Uterus (tissue), 4 donors: Measurements from ENCODE around the gene SERHL2. TPM values are rescaled to one million over a fixed set of nuclear protein-coding genes. Genes with fewer than 3 reads are reported as not detected.

Experiments used
- DNase-seq, 2 donors: peaks; one replicate each; pipeline ENCODE4 v3.0.0-alpha.2; 2019 to 2020
- H3K27ac ChIP-seq, 2 donors: fragments of 200-600 bp; sonication (generic); 1 replicate in 1 of 2; 2 replicates in 1 of 2; pipeline ENCODE4 v1.5.1; 2016 to 2018
- H3K27me3 ChIP-seq, 2 donors: fragments of 200-600 bp; sonication (generic); one replicate each; pipeline ENCODE4 v1.5.1; 2018 to 2019; ENCODE audit warnings: control low read depth in 1 of 2
- H3K36me3 ChIP-seq, 2 donors: fragments of 200-600 bp; sonication (generic); one replicate each; pipeline ENCODE4 v1.5.1; 2019; ENCODE audit warnings: control low read depth in 1 of 2
- H3K4me1 ChIP-seq, 2 donors: fragments of 200-600 bp; sonication (generic); one replicate each; pipeline ENCODE4 v1.5.1; 2018 to 2019; ENCODE audit warnings: control low read depth in 1 of 2
- H3K4me3 ChIP-seq, 2 donors: fragments of 200-600 bp; sonication (generic); 1 replicate in 1 of 2; 2 replicates in 1 of 2; pipeline ENCODE4 v1.5.1; 2018 to 2019; ENCODE audit warnings: mild to moderate bottlenecking in 1 of 2
- H3K9me3 ChIP-seq, 2 donors: fragments of 200-600 bp; sonication (generic); one replicate each; pipeline ENCODE4 v1.5.1; 2019; ENCODE audit warnings: control low read depth in 1 of 2
- POLR2A ChIP-seq, 2 donors: fragments of 450-650 bp; IDR thresholded peaks; one replicate each; pipeline ENCODE4 v1.6.1; 2016; ENCODE audit warnings: antibody characterized with exemption in 2 of 2, mild to moderate bottlenecking in 1 of 2, moderate library complexity in 1 of 2
- intact Hi-C: fragments of 100-400 bp; cut with DNase I; formaldehyde crosslinking; loops from one replicate; pipeline ENCODE4 v1.15.1; 2023; ENCODE audit warnings: low total_unique reads
- total RNA-seq, 4 donors: library from RNA; depleted of rRNA in 3 of 4; stranded (reverse); fragments of >200 nt in 3 of 4; gene quantifications; one replicate each; pipeline versions ENCODE4 v1.1.0 to v1.2.4, GENCODE V29; 2014 to 2023
- TF ChIP-seq, protein P1 (sequence below), 4 experiments: fragments of 200-600 bp in 2 of 4; fragments of 450-650 bp in 2 of 4; sonication (generic) in 2 of 4; IDR thresholded peaks; one replicate each; pipeline ENCODE4 v1.5.1; 2016 to 2019; ENCODE audit warnings: antibody characterized with exemption in 4 of 4, mild to moderate bottlenecking in 2 of 4, moderate library complexity in 1 of 4
- donor health status: DM: yes; HTN: yes; CAD: no.

SERHL2 gene
- total RNA-seq, 4 donors from 2014 or later: 3.6 to 9.9 (median 6.7) TPM

DNA sequence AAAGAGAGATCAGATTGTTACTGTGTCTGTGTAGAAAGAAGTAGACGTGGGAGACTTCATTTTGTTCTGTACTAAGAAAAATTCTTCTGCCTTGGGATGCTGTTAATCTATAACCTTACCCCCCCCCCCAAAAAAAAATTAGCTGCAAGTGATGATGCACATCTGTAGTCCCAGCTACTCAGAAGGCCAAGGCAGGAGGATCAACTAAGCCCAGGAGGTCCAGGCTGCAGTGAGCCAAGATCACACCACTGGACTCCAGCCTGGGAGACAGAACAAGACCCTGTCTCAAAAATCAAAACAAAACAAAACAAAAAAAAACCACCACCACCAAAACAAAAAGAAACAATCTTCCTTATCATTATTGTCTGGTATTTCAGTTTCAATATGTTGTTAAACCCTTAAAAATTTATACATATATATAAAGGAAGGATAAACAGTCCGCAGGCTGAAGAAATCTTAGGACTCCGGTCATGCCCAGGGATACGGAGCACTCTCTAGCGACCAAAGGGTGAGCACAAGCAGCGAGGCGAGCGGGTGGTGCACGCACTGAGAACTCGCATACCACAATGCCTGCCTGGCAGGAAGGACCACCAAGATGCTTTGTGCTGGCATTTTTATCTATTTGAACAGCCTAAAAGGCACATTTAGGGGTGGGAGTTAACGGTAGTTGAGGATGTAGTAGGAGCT is 54.5 kb downstream of the SERHL2 start:
- H3K27ac ChIP-seq: peak overlapping the region in 1 of 2 donors; percentile 10
- DNase-seq: no peak
- TF ChIP-seq, protein P1, sequence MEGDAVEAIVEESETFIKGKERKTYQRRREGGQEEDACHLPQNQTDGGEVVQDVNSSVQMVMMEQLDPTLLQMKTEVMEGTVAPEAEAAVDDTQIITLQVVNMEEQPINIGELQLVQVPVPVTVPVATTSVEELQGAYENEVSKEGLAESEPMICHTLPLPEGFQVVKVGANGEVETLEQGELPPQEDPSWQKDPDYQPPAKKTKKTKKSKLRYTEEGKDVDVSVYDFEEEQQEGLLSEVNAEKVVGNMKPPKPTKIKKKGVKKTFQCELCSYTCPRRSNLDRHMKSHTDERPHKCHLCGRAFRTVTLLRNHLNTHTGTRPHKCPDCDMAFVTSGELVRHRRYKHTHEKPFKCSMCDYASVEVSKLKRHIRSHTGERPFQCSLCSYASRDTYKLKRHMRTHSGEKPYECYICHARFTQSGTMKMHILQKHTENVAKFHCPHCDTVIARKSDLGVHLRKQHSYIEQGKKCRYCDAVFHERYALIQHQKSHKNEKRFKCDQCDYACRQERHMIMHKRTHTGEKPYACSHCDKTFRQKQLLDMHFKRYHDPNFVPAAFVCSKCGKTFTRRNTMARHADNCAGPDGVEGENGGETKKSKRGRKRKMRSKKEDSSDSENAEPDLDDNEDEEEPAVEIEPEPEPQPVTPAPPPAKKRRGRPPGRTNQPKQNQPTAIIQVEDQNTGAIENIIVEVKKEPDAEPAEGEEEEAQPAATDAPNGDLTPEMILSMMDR (IDR thresholded peaks at IDR 0.05): no peak
- no peak for TF ChIP-seq POLR2A (IDR thresholded peaks at IDR 0.05)
- intact Hi-C loops: no loop called here
- H3K4me3 ChIP-seq: no peak overlapping the region
- peaks cover 14 to 18% of the 10 kb centered on the region in 2 donors for H3K4me1 ChIP-seq
- no peaks in the 10 kb centered on the region for H3K27me3 ChIP-seq
- no peaks in the 10 kb centered on the region for H3K36me3 ChIP-seq
- H3K9me3 ChIP-seq: no peaks in the 10 kb centered on the region

DNA sequence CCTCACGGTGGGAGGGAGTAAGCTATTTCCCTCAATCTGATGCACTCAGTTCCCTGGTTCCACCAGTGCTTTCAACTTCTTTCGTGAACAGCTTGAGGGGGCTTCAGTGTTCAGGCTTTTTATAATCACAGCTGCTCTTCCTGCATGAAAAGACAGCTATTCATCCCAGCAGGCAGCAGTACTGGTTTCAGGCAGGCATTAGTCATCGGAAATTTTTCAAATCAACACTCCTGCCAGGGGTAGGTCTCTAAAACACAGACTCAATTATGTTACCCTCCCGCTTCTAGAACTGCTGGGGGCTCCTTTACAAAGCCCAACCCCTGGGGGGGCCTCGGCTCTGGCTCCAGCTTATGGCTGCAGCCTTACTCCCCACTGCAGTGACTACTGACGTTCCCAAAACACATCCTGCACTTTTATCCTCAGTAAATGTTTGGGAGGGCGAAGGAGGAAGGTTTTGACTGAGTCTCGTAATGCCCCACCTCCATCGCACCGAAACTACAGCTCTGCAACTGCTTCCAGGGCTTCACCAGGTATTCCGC is 55.1 kb downstream of the SERHL2 start:
- Histone ChIP-seq H3K27me3 (no peaks in the 10 kb centered on the region), H3K4me1 (peaks cover 18 to 22% of the 10 kb centered on the region in 2 donors), H3K4me3 (no peak overlapping the region), H3K27ac (peak overlapping the region in 1 of 2 donors; percentile 10), H3K9me3 (no peaks in the 10 kb centered on the region), H3K36me3 (no peaks in the 10 kb centered on the region)
- DNase-seq: no peak
- TF ChIP-seq, protein P1 (IDR thresholded peaks at IDR 0.05): no peak
- no peak for TF ChIP-seq POLR2A (IDR thresholded peaks at IDR 0.05)
- intact Hi-C loops: no loop called here

DNA sequence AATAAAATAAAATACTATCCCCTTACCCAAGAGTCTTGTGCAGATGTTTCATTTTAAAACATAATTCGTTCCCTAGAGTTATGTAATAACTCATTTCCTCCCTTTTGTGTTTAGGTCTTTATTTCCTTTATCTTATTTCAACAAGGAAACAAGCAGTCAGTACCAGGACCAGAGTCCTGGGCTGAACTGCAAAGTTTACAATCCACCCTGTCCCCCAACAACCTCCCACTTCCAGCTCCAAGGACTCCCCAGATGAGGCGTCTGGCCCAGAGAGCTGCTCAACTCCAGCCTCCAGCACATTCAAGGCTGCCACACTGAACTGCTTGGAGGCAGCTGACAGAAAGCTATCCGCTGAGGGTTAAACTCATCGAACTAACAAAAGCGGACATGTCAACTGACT is 56.4 kb downstream of the SERHL2 start:
- no peak overlapping the region for H3K4me3 ChIP-seq
- intact Hi-C loops: no loop called here
- H3K27me3 ChIP-seq: no peaks in the 10 kb centered on the region
- DNase-seq: no peak
- H3K36me3 ChIP-seq: no peaks in the 10 kb centered on the region
- TF ChIP-seq, protein P1 (IDR thresholded peaks at IDR 0.05): no peak
- TF ChIP-seq POLR2A (IDR thresholded peaks at IDR 0.05): no peak
- peak overlapping the region in 1 of 2 donors; percentile 14 for H3K27ac ChIP-seq
- peaks cover 18 to 22% of the 10 kb centered on the region in 2 donors for H3K4me1 ChIP-seq
- no peaks in the 10 kb centered on the region for H3K9me3 ChIP-seq

DNA sequence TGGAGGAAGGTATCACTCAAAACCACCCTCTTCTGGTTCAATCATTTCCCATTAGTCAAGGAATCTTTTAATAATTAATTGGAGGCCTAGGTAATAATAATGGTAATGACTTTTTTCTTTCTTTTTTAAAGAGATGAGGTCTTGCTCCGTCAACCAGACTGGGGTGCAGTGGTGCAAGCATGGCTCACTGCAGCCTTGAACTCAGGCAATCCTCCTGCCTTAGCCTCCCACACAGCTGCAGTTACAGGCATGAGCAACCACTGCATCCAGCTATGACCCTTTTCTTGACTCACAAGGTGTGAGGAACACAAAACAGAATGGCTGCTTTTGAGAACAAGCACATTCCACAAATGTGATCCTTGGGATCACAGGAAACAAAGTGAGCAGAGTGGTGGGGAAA is 57.3 kb downstream of the SERHL2 start:
- intact Hi-C loops: no loop called here

DNA sequence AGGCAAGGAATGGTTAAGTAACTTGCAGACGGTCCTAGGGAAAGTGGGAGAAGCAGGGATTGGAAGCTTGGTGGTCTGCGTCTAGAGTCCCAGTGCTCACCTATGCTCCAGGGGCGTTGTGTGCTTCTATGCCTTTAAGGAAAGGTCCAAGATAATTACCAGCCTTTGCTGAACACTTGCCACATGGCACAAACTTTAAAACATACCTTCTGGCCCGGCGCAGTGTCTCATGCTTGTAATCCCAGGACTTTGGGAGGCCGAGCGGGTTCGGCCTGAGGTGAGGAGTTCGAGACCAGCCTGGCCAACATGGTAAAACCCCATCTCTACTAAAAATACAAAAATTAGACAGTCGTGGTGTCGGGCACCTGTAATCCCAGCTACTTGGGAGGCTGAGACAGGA is 58.6 kb downstream of the SERHL2 start:
- H3K4me1 ChIP-seq: peaks cover 18 to 22% of the 10 kb centered on the region in 2 donors
- intact Hi-C loops: no loop called here
- no peaks in the 10 kb centered on the region for H3K9me3 ChIP-seq
- DNase-seq: no peak
- H3K36me3 ChIP-seq: no peaks in the 10 kb centered on the region
- no peak overlapping the region for H3K27ac ChIP-seq
- no peak for TF ChIP-seq POLR2A (IDR thresholded peaks at IDR 0.05)
- TF ChIP-seq, protein P1 (IDR thresholded peaks at IDR 0.05): no peak
- no peaks in the 10 kb centered on the region for H3K27me3 ChIP-seq
- H3K4me3 ChIP-seq: no peak overlapping the region

More for the DNA sequence above, 57.3 kb downstream of the SERHL2 start:
- no peaks in the 10 kb centered on the region for H3K36me3 ChIP-seq
- no peak for DNase-seq
- TF ChIP-seq POLR2A (IDR thresholded peaks at IDR 0.05): no peak
- TF ChIP-seq, protein P1 (IDR thresholded peaks at IDR 0.05): no peak
- no peaks in the 10 kb centered on the region for H3K27me3 ChIP-seq
- peaks cover 18 to 22% of the 10 kb centered on the region in 2 donors for H3K4me1 ChIP-seq
- H3K4me3 ChIP-seq: no peak overlapping the region
- H3K9me3 ChIP-seq: no peaks in the 10 kb centered on the region
- H3K27ac ChIP-seq: no peak overlapping the region
